Islet of Langerhans (tissue), 1 donor: ENCODE results near the gene SLC30A9.

Experiments used
- FAIRE-seq: peaks from one replicate; lab custom pipeline; 2011; peaks lifted over from hg19 to GRCh38; lab: Jason Lieb, UNC

The SLC30A9 gene

GRCh38 chr4:41999321-41999720, 9.0 kb downstream of the SLC30A9 start:
- FAIRE-seq, result no peak

- no peak for FAIRE-seq
These were observed 17.9 kb downstream of the SLC30A9 start for GRCh38 chr4:42008011-42008786.

GRCh38 chr4:42015438-42015837, 25.1 kb downstream of the SLC30A9 start:
- FAIRE-seq, result no peak

GRCh38 chr4:42018451-42018850, 28.1 kb downstream of the SLC30A9 start:
- no peak for FAIRE-seq

- no peak for FAIRE-seq
These were observed 58.1 kb downstream of the SLC30A9 start for GRCh38 chr4:42048394-42048793.

GRCh38 chr4:42050516-42051249, 60.4 kb downstream of the SLC30A9 start:
- no peak for FAIRE-seq

- no peak for FAIRE-seq
These were observed 76.1 kb downstream of the SLC30A9 start for GRCh38 chr4:42066402-42066801.

- peak; percentile 27 for FAIRE-seq
These were observed 76.9 kb downstream of the SLC30A9 start for GRCh38 chr4:42067264-42067663.

GRCh38 chr4:42070463-42070862, 80.1 kb downstream of the SLC30A9 start:
- no peak for FAIRE-seq

- no peak for FAIRE-seq
These were observed 84.0 kb downstream of the SLC30A9 start for GRCh38 chr4:42074294-42074693.

- no peak for FAIRE-seq
These were observed 88.0 kb downstream of the SLC30A9 start for GRCh38 chr4:42078184-42078801.

GRCh38 chr4:42080306-42080705, 90.0 kb downstream of the SLC30A9 start:
- FAIRE-seq, result no peak

GRCh38 chr4:42083816-42084215, 93.5 kb downstream of the SLC30A9 start:
- FAIRE-seq, result no peak

GRCh38 chr4:42088386-42088785, 98.1 kb downstream of the SLC30A9 start:
- no peak for FAIRE-seq

- no peak for FAIRE-seq
These were observed 111.2 kb downstream of the SLC30A9 start for GRCh38 chr4:42101446-42101975.

GRCh38 chr4:42104521-42104920, 114.2 kb downstream of the SLC30A9 start:
- no peak for FAIRE-seq

- FAIRE-seq, result no peak
These were observed 122.5 kb downstream of the SLC30A9 start for GRCh38 chr4:42112846-42113245.

GRCh38 chr4:42119886-42120285, 129.6 kb downstream of the SLC30A9 start:
- no peak for FAIRE-seq

- FAIRE-seq, result no peak
These were observed 131.9 kb downstream of the SLC30A9 start for GRCh38 chr4:42122237-42122636.

- no peak for FAIRE-seq
These were observed 132.8 kb downstream of the SLC30A9 start for GRCh38 chr4:42123071-42123644.

- FAIRE-seq, result no peak
These were observed 141.8 kb downstream of the SLC30A9 start for GRCh38 chr4:42132099-42132498.

- FAIRE-seq, result no peak
These were observed 142.7 kb downstream of the SLC30A9 start for GRCh38 chr4:42133006-42133405.

GRCh38 chr4:42136371-42136770, 146.0 kb downstream of the SLC30A9 start:
- FAIRE-seq, result no peak
